ENCODE results near the gene DICER1. TPM values are rescaled to one million over a fixed set of nuclear protein-coding genes. Genes with fewer than 3 reads are reported as not detected.

DICER1 gene
- total RNA-seq, 1 experiment from 2014 or later = 62.0 TPM

DNA sequence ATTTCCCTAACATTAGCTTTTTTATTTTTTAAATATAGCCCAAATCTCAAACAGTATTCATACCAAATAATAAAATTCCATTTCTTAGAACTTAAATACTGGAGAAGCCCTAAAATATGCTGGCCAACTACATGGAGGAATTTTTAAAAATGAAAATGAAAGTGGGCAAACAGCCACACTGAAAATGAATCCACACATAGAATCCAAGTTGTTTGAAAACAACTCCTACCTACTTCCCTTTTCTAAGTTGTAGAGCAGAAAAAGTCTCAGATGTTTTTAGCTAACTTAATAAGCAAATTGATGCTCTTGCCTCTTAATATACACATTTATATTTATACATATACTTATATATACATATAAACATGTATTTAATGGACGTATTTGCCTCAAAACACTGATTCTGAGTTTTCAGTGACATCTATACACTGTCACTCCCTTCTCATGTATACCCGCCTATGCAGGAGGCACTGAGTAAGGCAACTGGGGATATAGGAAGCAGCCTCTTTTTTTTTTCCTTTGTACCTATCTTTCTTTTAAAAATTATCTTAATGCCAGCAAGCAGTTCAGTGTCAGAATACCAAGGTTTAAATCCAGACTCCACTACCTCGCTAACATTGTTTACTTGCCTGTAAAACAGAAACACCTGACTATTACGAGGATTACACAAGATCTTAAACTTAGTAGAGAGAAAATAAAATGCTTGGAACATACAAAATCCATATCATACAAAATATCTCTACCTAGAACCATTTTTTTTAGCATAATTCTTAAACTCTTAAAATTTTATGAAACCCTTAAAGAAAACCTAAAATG lies 13.3 kb downstream of the DICER1 start (continued):
- TF ChIP-seq, protein P1, sequence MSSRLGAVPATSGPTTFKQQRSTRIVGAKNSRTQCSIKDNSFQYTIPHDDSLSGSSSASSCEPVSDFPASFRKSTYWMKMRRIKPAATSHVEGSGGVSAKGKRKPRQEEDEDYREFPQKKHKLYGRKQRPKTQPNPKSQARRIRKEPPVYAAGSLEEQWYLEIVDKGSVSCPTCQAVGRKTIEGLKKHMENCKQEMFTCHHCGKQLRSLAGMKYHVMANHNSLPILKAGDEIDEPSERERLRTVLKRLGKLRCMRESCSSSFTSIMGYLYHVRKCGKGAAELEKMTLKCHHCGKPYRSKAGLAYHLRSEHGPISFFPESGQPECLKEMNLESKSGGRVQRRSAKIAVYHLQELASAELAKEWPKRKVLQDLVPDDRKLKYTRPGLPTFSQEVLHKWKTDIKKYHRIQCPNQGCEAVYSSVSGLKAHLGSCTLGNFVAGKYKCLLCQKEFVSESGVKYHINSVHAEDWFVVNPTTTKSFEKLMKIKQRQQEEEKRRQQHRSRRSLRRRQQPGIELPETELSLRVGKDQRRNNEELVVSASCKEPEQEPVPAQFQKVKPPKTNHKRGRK (CRISPR knock-in tag; IDR thresholded peaks at IDR 0.05; ENCODE audit: borderline replicate concordance) = no peak
- TF ChIP-seq, protein P2, sequence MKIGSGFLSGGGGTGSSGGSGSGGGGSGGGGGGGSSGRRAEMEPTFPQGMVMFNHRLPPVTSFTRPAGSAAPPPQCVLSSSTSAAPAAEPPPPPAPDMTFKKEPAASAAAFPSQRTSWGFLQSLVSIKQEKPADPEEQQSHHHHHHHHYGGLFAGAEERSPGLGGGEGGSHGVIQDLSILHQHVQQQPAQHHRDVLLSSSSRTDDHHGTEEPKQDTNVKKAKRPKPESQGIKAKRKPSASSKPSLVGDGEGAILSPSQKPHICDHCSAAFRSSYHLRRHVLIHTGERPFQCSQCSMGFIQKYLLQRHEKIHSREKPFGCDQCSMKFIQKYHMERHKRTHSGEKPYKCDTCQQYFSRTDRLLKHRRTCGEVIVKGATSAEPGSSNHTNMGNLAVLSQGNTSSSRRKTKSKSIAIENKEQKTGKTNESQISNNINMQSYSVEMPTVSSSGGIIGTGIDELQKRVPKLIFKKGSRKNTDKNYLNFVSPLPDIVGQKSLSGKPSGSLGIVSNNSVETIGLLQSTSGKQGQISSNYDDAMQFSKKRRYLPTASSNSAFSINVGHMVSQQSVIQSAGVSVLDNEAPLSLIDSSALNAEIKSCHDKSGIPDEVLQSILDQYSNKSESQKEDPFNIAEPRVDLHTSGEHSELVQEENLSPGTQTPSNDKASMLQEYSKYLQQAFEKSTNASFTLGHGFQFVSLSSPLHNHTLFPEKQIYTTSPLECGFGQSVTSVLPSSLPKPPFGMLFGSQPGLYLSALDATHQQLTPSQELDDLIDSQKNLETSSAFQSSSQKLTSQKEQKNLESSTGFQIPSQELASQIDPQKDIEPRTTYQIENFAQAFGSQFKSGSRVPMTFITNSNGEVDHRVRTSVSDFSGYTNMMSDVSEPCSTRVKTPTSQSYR (CRISPR knock-in tag; IDR thresholded peaks at IDR 0.05) = no peak
- TF ChIP-seq, protein P3, sequence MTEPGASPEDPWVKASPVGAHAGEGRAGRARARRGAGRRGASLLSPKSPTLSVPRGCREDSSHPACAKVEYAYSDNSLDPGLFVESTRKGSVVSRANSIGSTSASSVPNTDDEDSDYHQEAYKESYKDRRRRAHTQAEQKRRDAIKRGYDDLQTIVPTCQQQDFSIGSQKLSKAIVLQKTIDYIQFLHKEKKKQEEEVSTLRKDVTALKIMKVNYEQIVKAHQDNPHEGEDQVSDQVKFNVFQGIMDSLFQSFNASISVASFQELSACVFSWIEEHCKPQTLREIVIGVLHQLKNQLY (CRISPR knock-in tag; IDR thresholded peaks at IDR 0.05) = no peak

DNA sequence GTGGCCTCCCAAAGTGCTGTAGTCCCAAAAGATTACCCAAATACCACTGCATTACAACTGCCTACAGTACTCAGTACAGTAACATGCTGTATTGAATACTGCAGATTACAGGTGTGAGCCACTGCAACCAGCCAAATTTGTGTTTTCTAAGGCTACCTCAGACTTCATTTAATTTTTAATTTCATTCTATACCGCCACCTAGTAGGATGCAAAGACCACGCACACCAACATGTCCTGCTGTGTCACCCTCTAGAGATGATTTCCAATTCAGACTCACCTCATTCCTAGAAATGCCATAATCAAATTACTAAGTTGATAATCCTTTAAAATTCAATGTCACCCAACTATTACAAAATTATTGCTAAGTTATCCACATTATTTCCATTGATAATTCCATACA lies 15.1 kb downstream of the DICER1 start:
- no peak for TF ChIP-seq RORB (CRISPR knock-in tag; IDR thresholded peaks at IDR 0.05)
- Mint-ChIP-seq H3K36me3 (peaks cover 19% of the 10 kb centered on the region), H3K4me3 (no peak overlapping the region), H3K4me1 (peaks cover 79% of the 10 kb centered on the region), H3K27ac (peak overlapping the region; percentile 80), H3K9me3 (peaks cover 15% of the 10 kb centered on the region), H3K27me3 (ENCODE audit: low read depth) (no peaks in the 10 kb centered on the region)
- CTCF ChIA-PET = interaction anchor here (1.1 kb wide), 1 partner anchor 219 kb away, joined by 4 read pairs; no protein-coding TSS in a partner anchor
- DNase-seq (ENCODE audit: low spot score) (no peak), ATAC-seq (no peak; the same call in 1 of the 2 replicates)
- POLR2A ChIA-PET = no interaction called here

DNA sequence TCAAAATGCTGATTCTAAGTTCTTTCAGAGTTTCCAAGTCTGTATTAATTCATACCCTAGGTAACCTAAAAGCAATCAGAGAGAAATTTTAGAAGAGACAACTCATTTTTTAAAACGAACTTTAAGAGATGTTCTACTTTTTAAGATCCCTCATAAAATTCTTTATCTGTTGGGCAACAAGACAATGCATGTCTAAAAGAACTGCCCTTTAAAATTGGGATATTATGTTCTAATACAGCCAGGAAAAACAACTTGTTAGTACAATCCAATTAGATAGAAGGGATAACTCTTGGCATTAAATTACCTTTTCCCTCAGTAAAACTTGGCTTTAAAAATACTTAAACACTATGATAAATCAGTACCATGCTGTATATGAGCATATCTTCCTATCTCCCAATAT lies 15.6 kb downstream of the DICER1 start:
- Mint-ChIP-seq H3K4me1 (peaks cover 77% of the 10 kb centered on the region), H3K9me3 (peaks cover 15% of the 10 kb centered on the region), H3K27ac (peak overlapping the region; percentile 89), H3K4me3 (no peak overlapping the region), H3K36me3 (peaks cover 19% of the 10 kb centered on the region), H3K27me3 (ENCODE audit: low read depth) (no peaks in the 10 kb centered on the region)
- ATAC-seq = no peak
- ChIA-PET CTCF (interaction anchor here (1.1 to 1.3 kb wide), 2 partner anchors 220 kb away, joined by 3 to 4 read pairs; no protein-coding TSS in a partner anchor), POLR2A (no interaction called here)
- no peak for DNase-seq (ENCODE audit: low spot score)
- TF ChIP-seq ZNF138 (CRISPR knock-in tag; conservative IDR thresholded peaks at IDR 0.05) = no peak
- TF ChIP-seq, protein P4, sequence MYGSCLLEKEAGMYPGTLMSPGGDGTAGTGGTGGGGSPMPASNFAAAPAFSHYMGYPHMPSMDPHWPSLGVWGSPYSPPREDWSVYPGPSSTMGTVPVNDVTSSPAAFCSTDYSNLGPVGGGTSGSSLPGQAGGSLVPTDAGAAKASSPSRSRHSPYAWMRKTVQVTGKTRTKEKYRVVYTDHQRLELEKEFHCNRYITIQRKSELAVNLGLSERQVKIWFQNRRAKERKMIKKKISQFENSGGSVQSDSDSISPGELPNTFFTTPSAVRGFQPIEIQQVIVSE (CRISPR knock-in tag; IDR thresholded peaks at IDR 0.05; ENCODE audit: borderline replicate concordance) = no peak
- TF ChIP-seq KAT7 (CRISPR knock-in tag; IDR thresholded peaks at IDR 0.05; ENCODE audit: borderline replicate concordance) = no peak
- TF ChIP-seq, protein P3 (CRISPR knock-in tag; IDR thresholded peaks at IDR 0.05) = no peak
- TF ChIP-seq, protein P5, sequence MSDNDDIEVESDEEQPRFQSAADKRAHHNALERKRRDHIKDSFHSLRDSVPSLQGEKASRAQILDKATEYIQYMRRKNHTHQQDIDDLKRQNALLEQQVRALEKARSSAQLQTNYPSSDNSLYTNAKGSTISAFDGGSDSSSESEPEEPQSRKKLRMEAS (CRISPR knock-in tag; IDR thresholded peaks at IDR 0.05) = no peak
- no peak for TF ChIP-seq NFATC4 (CRISPR knock-in tag; IDR thresholded peaks at IDR 0.05)

DNA sequence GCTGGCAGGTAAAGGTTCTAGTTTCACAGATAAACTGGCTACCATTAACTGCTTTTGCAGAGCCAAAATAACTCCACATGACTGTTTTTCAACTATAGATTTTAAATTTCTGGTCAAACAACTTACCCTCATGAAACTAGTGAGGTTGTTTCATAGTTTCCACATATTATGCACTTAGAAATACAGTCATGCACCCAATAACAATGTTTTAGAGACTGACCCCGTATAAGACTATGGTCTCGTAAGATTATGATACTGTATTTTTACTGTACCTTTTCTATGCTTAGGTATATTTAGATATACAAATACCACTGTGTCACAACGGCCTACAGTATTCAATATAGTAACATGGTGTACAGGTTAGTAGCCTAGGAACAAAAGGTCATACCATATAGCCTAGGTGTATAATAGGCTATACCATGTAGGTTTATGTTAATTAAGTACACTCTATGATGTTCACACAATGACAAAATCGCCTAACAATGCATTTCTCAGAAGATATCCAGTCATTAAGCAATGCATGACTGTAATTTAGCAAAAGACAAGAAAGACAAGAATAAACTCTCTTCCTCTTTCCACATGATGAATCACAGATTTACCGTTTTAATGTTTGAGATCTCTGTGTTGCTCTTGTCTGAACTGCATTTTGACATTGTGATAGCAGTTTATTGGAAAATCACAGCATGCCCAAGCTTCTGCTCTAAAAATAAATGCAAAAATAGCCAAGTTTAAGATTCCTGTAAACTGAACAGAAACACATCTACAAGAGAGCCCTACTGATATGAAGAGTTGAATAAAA lies 17.1 kb downstream of the DICER1 start:
- Mint-ChIP-seq H3K36me3 (peaks cover 14% of the 10 kb centered on the region), H3K4me1 (peaks cover 73% of the 10 kb centered on the region), H3K27ac (peak overlapping the region; percentile 92), H3K9me3 (peaks cover 11% of the 10 kb centered on the region), H3K27me3 (ENCODE audit: low read depth) (no peaks in the 10 kb centered on the region), H3K4me3 (no peak overlapping the region)
- ChIA-PET POLR2A (no interaction called here), CTCF (interaction anchor here (1.3 kb wide), 1 partner anchor 221 kb away, joined by 3 read pairs; no protein-coding TSS in a partner anchor)
- DNase-seq (ENCODE audit: low spot score) (no peak), ATAC-seq (no peak)
- TF ChIP-seq JUN (CRISPR knock-in tag; IDR thresholded peaks at IDR 0.05) (no peak), ZNF219 (CRISPR knock-in tag; IDR thresholded peaks at IDR 0.05; ENCODE audit: borderline replicate concordance) (no peak)
- TF ChIP-seq, protein P6, sequence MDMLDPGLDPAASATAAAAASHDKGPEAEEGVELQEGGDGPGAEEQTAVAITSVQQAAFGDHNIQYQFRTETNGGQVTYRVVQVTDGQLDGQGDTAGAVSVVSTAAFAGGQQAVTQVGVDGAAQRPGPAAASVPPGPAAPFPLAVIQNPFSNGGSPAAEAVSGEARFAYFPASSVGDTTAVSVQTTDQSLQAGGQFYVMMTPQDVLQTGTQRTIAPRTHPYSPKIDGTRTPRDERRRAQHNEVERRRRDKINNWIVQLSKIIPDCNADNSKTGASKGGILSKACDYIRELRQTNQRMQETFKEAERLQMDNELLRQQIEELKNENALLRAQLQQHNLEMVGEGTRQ (CRISPR knock-in tag; IDR thresholded peaks at IDR 0.05) = no peak
- TF ChIP-seq, protein P7, sequence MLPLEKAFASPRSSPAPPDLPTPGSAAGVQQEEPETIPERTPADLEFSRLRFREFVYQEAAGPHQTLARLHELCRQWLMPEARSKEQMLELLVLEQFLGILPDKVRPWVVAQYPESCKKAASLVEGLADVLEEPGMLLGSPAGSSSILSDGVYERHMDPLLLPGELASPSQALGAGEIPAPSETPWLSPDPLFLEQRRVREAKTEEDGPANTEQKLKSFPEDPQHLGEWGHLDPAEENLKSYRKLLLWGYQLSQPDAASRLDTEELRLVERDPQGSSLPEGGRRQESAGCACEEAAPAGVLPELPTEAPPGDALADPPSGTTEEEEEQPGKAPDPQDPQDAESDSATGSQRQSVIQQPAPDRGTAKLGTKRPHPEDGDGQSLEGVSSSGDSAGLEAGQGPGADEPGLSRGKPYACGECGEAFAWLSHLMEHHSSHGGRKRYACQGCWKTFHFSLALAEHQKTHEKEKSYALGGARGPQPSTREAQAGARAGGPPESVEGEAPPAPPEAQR (CRISPR knock-in tag; IDR thresholded peaks at IDR 0.05) = no peak
- TF ChIP-seq, protein P8, sequence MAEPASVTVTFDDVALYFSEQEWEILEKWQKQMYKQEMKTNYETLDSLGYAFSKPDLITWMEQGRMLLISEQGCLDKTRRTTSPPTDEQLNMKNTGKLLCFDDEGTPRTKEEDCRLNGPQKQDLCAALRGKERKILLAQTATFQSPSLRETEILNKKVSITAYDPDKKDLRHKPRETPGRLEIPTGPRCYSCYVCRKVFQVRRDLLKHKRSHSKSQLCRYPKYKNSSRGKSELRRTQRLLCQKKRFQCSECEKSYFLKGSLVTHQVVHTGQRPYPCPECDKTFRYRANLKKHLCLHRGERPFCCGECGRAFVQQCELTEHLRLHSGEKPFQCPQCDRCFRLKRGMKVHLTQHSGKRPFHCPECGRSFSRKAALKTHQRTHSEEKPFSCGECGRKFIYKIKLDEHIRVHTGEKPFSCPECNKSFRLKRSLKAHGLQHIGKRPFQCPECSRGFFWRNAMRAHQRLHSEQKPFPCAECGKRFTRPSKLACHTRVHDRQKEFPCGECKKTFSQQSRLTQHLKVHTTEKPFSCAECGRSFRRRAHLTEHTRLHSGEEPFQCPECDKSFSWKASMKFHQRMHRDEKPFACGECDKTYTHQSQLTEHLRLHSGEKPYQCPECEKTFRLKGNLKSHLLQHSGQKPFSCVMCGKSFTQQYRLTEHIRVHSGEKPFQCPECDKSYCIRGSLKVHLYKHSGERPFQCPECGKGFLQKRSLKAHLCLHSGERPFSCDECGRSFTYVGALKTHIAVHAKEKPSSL (CRISPR knock-in tag; conservative IDR thresholded peaks at IDR 0.05) = no peak
